DND-41 (cell line): ENCODE data around the gene RITA1.
A peak's percentile ranks its signal among the peaks of the same experiment; 100 is the strongest.

Source experiments
- ATAC-seq: fragments of 200-7000 bp; cut with Tn5 transposase; 3 replicates; pipeline ENCODE4 v1.9.1; 2021; ENCODE audit warnings: low read depth; ENCODE audit not compliant: insufficient read depth
- DNase-seq: peaks from one replicate; pipeline ENCODE4 v3.0.0-alpha.2; 2020
- H2AFZ ChIP-seq: 2 replicates; pipeline ENCODE4 v1.6.0; 2012; ENCODE audit warnings: low read depth, low read length
- H3K27ac ChIP-seq: 2 replicates; pipeline ENCODE4 v1.5.1; 2012; ENCODE audit warnings: low read length, inconsistent platforms
- H3K27me3 ChIP-seq: fragments of 200-600 bp; sonication (generic); 2 replicates; pipeline ENCODE4 v1.6.0; 2012; ENCODE audit warnings: low read length, mild to moderate bottlenecking, inconsistent platforms; ENCODE audit not compliant: insufficient read depth, poor library complexity
- H3K36me3 ChIP-seq: 2 replicates; pipeline ENCODE4 v1.5.1; 2012; ENCODE audit warnings: low read length, inconsistent platforms; ENCODE audit not compliant: insufficient read depth
- H3K4me1 ChIP-seq: 2 replicates; pipeline ENCODE4 v1.5.1; 2012; ENCODE audit warnings: mild to moderate bottlenecking, low read length; ENCODE audit not compliant: insufficient read depth
- H3K4me2 ChIP-seq: 2 replicates; pipeline ENCODE4 v1.6.0; 2012; ENCODE audit warnings: mild to moderate bottlenecking, moderate library complexity, low read length, inconsistent platforms; ENCODE audit not compliant: insufficient read depth
- H3K4me3 ChIP-seq, 2 experiments: fragments of 200-600 bp in 1 of 2; shearing (Covaris generic) in 1 of 2; 2 replicates each; pipeline ENCODE4 v1.5.1; 2012 to 2016; ENCODE audit warnings: inconsistent platforms in 2 of 2, low read length in 2 of 2, mild to moderate bottlenecking in 2 of 2, low read depth in 1 of 2, moderate library complexity in 1 of 2
- H3K79me2 ChIP-seq: 2 replicates; pipeline ENCODE4 v1.6.0; 2012; ENCODE audit warnings: low read length, inconsistent platforms; ENCODE audit not compliant: insufficient read depth
- H3K9ac ChIP-seq: 2 replicates; pipeline ENCODE4 v1.6.0; 2012; ENCODE audit warnings: low read depth, mild to moderate bottlenecking, inconsistent platforms, low read length, moderate library complexity
- H3K9me3 ChIP-seq: 2 replicates; pipeline ENCODE4 v1.5.1; 2012; ENCODE audit warnings: low read length, moderate library complexity, mild to moderate bottlenecking, inconsistent platforms; ENCODE audit not compliant: insufficient read depth, severe bottlenecking
- H4K20me1 ChIP-seq: 2 replicates; pipeline ENCODE4 v1.6.0; 2012; ENCODE audit warnings: low read length; ENCODE audit not compliant: insufficient read depth
- CTCF ChIP-seq: IDR thresholded peaks from 2 replicates; pipeline ENCODE4 v1.5.1; 2012; ENCODE audit warnings: borderline replicate concordance, low read length, moderate library complexity, mild to moderate bottlenecking; ENCODE audit not compliant: poor library complexity, severe bottlenecking; ENCODE audit errors: extremely low read depth
- EZH2 ChIP-seq: IDR thresholded peaks from 3 replicates; pipeline ENCODE4 v1.6.1; 2012; ENCODE audit warnings: borderline replicate concordance, low read depth, mild to moderate bottlenecking, moderate library complexity, low read length, inconsistent platforms; ENCODE audit not compliant: severe bottlenecking

The RITA1 gene

GRCh38 chr12:113179023-113179422 lies 6.5 kb upstream of the RITA1 start:
- DNase-seq (no peak), ATAC-seq (no peak)
- no peaks in the 10 kb centered on the region for H3K27me3 ChIP-seq
- H3K4me2 ChIP-seq = no peak overlapping the region
- no peak overlapping the region for H3K4me3 ChIP-seq
- peaks cover 87% of the 10 kb centered on the region for H3K36me3 ChIP-seq
- no peak overlapping the region for H3K9ac ChIP-seq
- H3K4me1 ChIP-seq = peaks cover 13% of the 10 kb centered on the region
- no peak for TF ChIP-seq EZH2
- no peak for TF ChIP-seq CTCF
- peaks cover 44% of the 10 kb centered on the region for H4K20me1 ChIP-seq
- no peaks in the 10 kb centered on the region for H3K9me3 ChIP-seq
- no peak overlapping the region for H2AFZ ChIP-seq
- no peak overlapping the region for H3K27ac ChIP-seq
- H3K79me2 ChIP-seq = peaks cover 52% of the 10 kb centered on the region

- no peak overlapping the region for H3K27ac ChIP-seq
- peaks cover 74% of the 10 kb centered on the region for H3K36me3 ChIP-seq
- H4K20me1 ChIP-seq = peaks cover 46% of the 10 kb centered on the region
- H3K9ac ChIP-seq = no peak overlapping the region
- no peak overlapping the region for H3K4me3 ChIP-seq
- no peak overlapping the region for H2AFZ ChIP-seq
- H3K27me3 ChIP-seq = no peaks in the 10 kb centered on the region
- no peaks in the 10 kb centered on the region for H3K9me3 ChIP-seq
- no peak for TF ChIP-seq CTCF
- no peak for TF ChIP-seq EZH2
- H3K4me2 ChIP-seq = no peak overlapping the region
- ATAC-seq = no peak
- peaks cover 63% of the 10 kb centered on the region for H3K79me2 ChIP-seq
- DNase-seq = no peak
- peaks cover 18% of the 10 kb centered on the region for H3K4me1 ChIP-seq
Observed at GRCh38 chr12:113180333-113180732, 5.2 kb upstream of the RITA1 start.

- Histone ChIP-seq H3K79me2 (peaks cover 79% of the 10 kb centered on the region), H3K4me3 (no peak overlapping the region), H3K9ac (no peak overlapping the region), H3K36me3 (peaks cover 68% of the 10 kb centered on the region), H3K27ac (no peak overlapping the region), H2AFZ (no peak overlapping the region), H3K27me3 (no peaks in the 10 kb centered on the region), H3K9me3 (no peaks in the 10 kb centered on the region), H3K4me2 (peak overlapping the region; percentile 26; the same call in 1 of the 2 replicates), H4K20me1 (peaks cover 51% of the 10 kb centered on the region), H3K4me1 (peaks cover 31% of the 10 kb centered on the region)
- ATAC-seq = no peak
- DNase-seq = no peak
- no peak for TF ChIP-seq EZH2
- no peak for TF ChIP-seq CTCF
Observed at GRCh38 chr12:113181975-113182374, 3.5 kb upstream of the RITA1 start.

- Histone ChIP-seq H3K9me3 (no peaks in the 10 kb centered on the region), H3K4me1 (peaks cover 40% of the 10 kb centered on the region), H3K4me2 (peak overlapping the region; percentile 97), H3K9ac (peak overlapping the region; percentile 94), H3K4me3 (peak overlapping the region in 1 of 2 experiments; percentile 93; a peak in 2 of 4 replicates), H3K27ac (peak overlapping the region; percentile 46), H3K27me3 (no peaks in the 10 kb centered on the region), H4K20me1 (peaks cover 51% of the 10 kb centered on the region), H3K36me3 (peaks cover 63% of the 10 kb centered on the region), H3K79me2 (peaks cover 89% of the 10 kb centered on the region), H2AFZ (no peak overlapping the region)
- ATAC-seq = no peak
- no peak for DNase-seq
- no peak for TF ChIP-seq CTCF
- TF ChIP-seq EZH2 = no peak
Observed at GRCh38 chr12:113183030-113183589, 2.4 kb upstream of the RITA1 start.
